Loucy (cell line): ENCODE data around the gene EFNA4.

Source experiments
- EZH2phosphoT487 ChIP-seq: fragments of 200-600 bp; IDR thresholded peaks from 2 replicates; pipeline ENCODE4 v1.6.1; 2018; ENCODE audit warnings: antibody characterized with exemption, mild to moderate bottlenecking, moderate library complexity, borderline replicate concordance
- TF ChIP-seq, protein P1 (sequence below): fragments of 200-600 bp; sonication (generic); conservative IDR thresholded peaks from 2 replicates; pipeline ENCODE4 v1.5.1; 2014; ENCODE audit warnings: mild to moderate bottlenecking, antibody characterized with exemption, low read length

DNA sequence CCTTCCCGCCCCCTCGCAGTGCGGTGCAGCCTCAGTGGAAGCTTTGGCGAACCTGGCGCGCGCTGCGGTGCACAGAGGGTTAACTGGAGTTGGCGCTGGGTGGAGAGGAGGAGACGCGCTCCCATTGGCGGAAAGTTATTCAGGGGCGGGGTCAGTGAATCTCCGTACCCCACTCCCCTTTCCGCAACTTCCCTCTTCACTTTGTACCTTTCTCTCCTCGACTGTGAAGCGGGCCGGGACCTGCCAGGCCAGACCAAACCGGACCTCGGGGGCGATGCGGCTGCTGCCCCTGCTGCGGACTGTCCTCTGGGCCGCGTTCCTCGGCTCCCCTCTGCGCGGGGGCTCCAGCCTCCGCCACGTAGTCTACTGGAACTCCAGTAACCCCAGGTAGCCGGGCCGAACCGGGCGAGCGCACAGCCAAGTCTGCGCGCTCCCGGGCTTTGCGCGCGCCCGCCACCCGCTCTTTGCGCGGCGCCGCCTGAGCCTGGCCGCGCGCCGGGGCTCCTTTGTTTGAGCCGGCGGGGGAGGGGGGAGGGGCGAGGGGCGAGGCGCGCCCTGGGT is at the start of gene EFNA4:
- TF ChIP-seq, protein P1, sequence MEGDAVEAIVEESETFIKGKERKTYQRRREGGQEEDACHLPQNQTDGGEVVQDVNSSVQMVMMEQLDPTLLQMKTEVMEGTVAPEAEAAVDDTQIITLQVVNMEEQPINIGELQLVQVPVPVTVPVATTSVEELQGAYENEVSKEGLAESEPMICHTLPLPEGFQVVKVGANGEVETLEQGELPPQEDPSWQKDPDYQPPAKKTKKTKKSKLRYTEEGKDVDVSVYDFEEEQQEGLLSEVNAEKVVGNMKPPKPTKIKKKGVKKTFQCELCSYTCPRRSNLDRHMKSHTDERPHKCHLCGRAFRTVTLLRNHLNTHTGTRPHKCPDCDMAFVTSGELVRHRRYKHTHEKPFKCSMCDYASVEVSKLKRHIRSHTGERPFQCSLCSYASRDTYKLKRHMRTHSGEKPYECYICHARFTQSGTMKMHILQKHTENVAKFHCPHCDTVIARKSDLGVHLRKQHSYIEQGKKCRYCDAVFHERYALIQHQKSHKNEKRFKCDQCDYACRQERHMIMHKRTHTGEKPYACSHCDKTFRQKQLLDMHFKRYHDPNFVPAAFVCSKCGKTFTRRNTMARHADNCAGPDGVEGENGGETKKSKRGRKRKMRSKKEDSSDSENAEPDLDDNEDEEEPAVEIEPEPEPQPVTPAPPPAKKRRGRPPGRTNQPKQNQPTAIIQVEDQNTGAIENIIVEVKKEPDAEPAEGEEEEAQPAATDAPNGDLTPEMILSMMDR: no peak
- TF ChIP-seq EZH2phosphoT487: no peak
